ACHN (cell line): Measurements from ENCODE around the gene BLOC1S1.
A peak's percentile ranks its signal among the peaks of the same experiment; 100 is the strongest.
"Not testable (repeated sequence)": the region's sequence is repeated elsewhere in the genome, so short reads cannot be mapped to it uniquely, and the experiment has no call there.

Experiments
- DNase-seq: peaks from one replicate; pipeline ENCODE4 v3.0.0-alpha.2; 2015
- in situ Hi-C: cut with HindIII; loops from 2 replicates; pipeline ENCODE4 v1.10.0; 2017; ENCODE audit warnings: low sequenced_read_pairs, low pct_ligation_motif_present, low pct_unique_long_range_greater_than_20kb

Gene BLOC1S1

DNA sequence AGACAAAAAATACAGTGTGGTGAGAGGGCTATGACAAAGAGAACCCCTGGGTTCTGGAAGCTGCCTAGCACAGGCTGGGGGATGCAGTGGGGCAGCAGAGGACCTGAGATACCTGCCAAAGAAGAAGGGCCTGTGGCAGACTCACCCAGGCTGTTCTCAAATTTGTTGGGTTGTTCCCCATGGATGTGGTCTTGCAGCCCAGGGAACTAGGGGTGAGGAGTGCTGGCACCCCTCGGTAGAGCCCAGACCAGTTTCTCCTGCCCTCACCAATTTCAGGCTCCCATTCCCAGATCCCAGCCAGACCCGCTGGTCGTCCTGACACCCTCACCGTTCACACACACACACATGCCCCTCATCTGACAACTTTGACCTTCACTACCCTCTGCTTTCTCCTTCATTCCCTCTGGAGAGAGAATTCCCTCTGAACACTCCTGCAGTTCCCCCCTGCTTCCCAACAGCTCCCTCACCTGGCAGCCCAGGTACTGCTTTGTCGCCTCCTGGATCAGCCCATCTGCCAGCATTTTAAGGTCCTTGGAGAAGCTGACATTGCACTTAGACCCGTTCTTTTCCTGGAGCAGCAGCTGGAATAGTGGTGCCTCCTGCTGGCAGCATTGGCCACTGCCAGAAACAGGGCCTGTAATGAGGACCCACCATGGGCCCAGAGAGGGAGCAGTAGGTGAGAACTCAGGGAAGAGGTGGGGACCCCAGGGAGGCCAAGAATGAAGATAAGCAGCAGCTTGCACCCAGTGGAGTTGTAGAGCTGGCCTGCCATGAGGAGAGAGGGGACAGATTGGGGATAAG, 21.1 kb downstream of the BLOC1S1 start:
- in situ Hi-C loops = no loop called here

DNA sequence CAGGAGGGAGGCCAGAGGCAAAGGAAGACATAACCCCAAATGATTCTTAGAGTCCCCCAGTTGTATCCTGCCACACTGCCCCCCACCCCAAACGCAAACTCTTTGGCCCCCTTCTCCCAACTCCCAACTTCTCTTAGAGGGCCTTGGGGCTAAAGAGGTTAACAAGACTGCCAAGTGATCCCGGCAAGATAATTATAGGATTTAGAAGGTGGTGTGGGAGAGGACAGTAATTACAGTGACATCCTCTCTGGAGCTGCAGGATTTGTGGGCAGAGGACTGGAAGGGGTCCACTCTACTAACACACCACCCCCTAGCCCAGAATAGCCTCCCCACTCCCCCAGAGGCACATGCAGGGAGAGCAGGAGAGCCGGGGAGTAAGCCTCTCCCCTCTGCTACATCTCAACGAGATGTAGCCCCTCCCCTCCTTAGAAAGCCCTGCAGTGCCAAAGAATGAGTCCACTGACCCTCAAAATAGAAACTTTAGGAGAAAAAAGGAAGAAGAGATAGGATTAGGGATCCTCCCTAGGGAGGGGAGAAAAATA, 21.8 kb downstream of the BLOC1S1 start:
- DNase-seq = no peak
- in situ Hi-C loops = no loop called here

More for the DNA sequence above, 21.1 kb downstream of the BLOC1S1 start:
- DNase-seq = peak; percentile 87

DNA sequence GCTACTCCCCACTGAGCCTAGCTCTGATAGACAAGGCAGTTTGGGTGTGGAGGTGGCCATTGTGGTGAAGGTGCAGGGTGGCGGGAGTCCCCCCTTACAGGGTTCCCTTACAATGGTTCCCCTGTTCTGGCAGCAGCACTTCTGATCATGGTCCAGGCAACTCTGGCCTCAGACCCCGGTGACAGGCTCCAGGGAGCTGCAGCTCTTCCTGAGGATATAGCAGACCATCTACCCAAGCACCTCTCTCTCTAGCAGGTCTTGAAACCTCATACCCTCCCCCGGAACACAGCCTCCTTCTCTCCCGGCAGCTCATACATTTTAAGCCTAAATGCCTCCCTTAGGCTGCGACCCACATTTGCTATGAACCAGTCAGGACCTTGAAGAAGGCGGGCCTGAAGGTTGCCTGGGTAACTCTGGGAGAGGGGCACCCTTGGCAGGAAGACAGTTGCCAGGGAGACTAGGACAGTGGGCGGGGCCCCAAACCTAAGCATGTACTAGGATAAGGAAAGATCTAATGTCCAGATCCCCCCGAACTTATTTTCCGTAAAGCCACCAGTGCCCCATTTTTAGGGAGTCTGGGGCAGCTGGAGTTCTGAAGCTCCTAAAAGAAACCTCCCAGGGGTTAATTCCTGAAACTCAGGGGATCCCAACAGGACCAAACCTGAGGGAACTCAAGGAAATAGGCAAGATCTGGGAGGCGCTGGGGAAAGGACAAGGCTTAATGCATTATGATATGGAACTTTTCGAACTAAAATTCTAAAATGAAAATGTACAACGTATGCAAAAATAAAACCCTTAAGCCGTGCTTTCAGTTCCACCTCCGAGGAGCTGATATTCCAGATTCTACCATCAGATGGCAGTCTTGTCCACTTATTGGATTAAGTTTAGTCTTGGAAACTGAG, 22.5 kb downstream of the BLOC1S1 start:
- in situ Hi-C loops = no loop called here

DNA sequence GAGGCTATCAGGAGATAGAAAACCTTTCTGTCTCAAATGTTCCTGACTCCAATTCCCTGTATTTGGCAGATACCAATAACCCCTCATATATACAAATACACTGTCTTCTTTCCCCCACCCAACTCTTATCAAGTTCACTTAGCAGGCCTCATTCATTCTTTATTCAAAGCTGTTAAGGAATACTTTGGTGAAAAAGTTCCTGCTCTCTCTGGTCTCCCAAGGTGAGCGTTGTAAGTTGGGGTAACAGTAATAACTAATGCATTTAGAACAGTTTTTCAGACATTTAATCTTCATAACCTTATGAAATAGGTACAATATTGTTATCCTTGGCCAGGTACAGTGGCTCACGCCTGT, 23.2 kb downstream of the BLOC1S1 start:
- no peak for DNase-seq
- in situ Hi-C loops = no loop called here

More for the DNA sequence above, 22.5 kb downstream of the BLOC1S1 start:
- peak; percentile 94 for DNase-seq

DNA sequence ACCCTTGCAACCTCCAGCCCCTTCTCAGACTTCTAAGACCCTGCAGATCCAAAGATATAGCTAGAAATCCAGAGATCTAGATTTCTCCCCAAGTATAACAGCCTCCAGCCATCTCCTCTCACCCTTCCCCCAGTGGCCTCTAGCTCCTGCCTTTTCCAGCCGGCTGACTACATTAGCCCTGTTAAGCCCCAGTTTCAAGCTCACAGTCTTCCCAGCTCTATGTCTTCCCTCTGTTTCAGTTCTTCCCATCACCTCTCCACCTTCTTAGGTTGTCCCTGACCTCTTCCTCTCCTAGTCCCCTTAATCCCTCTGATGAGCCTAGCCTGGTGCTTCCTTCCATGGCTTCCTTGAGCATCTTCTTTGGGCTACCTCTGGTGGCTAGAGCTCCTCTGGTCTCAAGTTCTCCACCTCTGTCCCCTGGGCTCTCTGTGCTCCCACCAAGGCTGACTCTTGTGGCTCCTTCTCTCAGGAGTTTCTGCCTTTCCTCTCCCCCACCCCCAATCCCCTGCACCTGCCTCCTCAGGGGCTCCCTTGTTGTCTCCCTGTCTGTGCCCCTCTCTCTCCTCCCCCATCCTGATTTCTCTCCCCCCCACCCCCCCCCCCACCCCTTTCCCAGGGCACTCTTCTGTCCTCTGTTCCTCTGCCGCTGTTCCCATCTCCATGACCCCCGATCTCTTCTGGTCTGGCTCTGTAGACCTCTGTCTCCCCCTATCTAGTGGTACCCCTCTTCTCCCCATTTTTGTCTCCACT, 26.3 kb downstream of the BLOC1S1 start:
- DNase-seq = no peak
- in situ Hi-C loops = no loop called here

DNA sequence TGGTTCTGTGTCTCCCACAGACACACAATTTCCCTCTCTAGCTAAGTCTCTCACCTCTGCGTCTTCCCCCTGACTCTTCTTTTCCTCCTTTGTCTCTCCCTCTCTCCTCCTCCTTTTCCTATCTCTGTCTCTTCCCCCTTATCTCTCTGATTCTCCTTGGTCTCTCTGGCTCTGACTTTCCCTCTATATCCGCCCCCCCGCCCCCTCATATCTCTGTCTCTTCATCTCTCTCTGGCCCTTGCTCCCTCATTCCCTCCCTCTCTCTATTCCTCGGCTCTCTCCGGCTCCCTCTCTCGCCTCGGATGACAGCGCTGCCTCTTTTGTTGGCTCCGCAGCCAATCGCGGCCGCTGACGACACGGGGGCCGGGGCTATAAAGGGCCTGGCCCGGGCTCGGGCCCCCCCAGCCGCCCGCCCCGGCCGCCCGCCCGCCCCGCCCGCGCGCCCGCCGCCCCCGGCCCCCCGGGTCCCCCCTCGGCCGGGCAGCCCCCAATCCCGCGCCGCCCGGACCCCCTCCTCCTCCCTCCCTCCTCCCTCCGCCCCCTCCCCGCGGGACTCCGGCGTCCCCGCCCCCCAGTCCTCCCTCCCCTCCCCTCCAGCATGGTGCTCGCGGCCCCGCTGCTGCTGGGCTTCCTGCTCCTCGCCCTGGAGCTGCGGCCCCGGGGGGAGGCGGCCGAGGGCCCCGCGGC, 27.0 kb downstream of the BLOC1S1 start, which contains the start of gene GDF11:
Gene GDF11, plus strand, starts transcription at position 404 of the 687 bp plus-strand sequence. Its CDS starts 195 bp downstream, at position 599.
- DNase-seq = peak; percentile 89
- in situ Hi-C loops = no loop called here

DNA sequence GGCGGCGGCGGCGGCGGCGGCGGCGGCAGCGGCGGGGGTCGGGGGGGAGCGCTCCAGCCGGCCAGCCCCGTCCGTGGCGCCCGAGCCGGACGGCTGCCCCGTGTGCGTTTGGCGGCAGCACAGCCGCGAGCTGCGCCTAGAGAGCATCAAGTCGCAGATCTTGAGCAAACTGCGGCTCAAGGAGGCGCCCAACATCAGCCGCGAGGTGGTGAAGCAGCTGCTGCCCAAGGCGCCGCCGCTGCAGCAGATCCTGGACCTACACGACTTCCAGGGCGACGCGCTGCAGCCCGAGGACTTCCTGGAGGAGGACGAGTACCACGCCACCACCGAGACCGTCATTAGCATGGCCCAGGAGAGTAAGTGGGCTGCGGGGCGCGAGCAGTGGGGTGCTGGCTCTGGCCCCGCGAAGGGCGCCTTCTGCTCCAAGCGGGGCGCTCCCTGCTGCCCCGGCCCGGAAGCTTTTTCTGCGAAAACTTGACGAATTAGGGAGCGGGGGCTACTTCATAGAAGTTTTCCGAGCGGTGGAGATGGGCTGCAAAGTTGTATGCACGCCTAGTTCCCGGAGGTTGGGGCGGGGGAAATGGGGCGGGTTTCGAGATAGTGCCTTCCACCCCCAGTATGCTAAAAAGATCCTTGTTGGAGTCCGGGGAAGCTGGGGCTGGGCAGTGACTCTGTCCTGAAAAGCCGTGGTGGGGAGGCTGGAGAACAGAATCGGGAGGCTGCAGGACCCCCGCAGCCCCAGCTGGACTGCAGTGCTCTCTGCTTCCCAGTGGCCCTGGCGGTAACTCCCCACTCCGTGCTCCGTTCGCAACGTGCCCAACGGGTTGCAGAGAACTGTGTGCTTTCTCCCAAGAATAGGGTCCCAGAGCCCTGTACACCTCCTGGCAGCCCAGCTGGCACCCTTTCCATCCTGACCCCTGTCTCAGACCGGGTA, 27.8 kb downstream of the BLOC1S1 start:
- DNase-seq = peak; percentile 82

DNA sequence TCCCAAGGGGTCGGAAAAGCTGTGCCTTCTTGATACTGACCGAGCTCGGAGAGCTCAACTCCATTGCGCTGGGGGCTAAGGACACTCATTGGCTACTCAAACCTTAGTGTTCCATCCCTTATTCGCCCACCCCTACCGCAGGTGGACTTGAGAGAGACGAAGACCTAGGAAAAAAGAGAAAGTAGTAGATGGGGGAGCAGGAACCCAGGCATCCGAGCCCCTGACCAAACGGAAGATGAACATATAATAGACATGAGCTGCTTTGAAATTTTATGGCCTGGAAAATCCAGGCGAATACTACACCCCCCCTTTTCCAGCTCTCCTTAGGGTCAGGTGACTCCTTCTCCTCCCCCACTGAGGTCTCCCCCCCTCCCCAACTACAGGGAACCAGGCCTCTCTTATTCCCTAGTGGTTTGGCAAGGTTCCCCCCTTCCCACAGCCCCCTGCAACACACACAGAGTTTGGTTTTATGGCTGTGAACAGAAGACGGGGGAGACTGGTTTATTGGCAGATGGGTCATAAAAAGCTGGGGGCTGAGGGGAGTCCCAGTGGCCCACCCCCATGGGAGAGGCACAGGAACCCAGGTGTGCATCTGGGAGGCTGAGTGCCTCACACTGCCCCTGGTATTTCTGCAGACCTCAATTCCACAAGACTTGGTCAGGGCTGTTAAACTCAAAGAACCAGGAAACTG, 28.6 kb downstream of the BLOC1S1 start:
- in situ Hi-C loops = no loop called here
- DNase-seq = no peak

More for the DNA sequence above, 27.8 kb downstream of the BLOC1S1 start:
- in situ Hi-C loops = no loop called here

DNA sequence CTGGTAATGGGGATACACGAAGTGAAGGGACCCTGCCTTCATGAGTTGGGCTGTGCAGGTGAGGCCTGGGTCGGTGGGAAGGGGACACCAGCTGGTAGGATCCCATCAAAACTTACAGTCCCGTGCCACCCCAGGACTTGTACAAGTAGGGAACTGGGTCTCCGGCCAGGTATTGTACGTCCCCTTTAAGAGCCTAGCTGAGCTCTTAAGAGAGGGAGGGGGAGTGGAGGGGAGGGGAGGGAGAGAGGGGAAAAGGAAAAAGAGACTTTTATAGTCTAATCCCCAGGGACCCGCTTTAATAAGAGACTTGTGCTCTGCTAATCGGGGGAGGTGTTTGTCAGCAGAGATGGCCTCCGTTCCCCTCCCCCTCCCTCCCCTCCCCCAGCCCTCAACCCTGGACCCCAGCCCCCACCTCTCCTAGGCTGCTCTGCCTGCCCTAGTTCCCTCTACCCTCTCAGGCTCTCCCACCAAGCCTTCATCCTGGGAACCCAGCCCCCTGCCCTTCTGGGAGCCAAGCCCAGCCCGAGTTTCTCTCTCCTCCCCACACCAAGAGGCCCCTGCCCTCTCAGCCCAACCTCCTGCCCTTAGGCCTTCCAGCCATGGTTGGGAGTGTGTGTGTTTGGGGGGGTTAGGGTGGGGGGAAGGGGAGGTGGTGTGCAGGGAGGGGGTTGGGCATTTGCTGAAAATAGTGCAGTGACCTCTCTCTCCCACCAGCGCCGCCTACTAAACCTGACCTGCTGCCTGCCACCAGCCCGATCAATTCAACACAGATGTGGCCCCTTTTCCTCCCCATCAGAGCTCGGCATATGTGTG, 29.7 kb downstream of the BLOC1S1 start:
- no peak for DNase-seq
- in situ Hi-C loops = no loop called here

DNA sequence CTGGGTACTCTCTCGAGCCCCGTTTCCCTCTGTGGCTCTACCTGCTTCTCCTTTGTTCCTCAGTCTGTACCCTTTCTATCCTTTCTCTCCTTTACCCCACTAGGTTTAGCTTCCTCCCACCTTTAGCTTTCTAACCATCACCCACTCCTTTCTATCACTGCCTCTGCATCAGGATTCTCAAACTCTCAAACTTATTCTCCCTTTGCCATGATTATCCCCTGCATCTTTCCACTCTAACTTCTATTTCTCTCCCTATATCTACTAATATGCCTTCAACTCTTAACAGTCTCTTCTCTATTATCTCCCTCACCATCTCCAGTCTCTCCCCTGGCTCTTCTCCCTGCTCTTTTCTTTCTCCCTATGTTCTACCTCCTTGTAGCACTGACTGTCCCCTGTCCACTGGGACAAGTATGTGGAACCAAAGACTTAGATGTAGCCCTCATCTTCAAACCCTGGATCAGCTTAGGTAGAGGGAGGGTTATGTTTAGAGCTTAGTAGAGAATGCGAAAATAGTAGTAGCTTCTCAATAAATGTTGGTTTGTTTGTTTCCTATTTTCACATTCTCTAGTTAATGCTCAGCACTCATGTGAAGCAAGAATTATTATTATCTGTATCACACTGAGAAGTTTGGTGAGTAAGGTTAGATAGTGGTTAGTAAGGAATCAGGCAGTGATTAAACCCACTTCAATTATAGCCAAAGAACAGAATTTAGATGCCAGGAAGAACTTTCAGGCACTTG, 30.5 kb downstream of the BLOC1S1 start:
- in situ Hi-C loops = no loop called here
- no peak for DNase-seq

DNA sequence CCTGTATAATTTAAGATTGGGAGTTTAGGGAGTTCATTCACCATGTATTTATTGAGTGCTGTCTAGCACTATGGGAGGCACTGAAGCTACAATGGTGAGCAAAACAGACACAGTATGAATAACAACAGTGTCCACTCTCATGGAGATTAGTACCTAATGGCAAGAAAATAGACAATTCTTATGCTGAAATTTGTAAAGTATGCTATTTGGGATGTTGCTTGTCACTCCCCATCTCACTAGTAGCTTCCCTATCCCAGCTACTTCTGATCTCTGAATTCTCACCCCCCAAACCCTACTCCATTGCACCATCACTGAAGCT, 31.0 kb downstream of the BLOC1S1 start:
- in situ Hi-C loops = no loop called here
- no peak for DNase-seq

DNA sequence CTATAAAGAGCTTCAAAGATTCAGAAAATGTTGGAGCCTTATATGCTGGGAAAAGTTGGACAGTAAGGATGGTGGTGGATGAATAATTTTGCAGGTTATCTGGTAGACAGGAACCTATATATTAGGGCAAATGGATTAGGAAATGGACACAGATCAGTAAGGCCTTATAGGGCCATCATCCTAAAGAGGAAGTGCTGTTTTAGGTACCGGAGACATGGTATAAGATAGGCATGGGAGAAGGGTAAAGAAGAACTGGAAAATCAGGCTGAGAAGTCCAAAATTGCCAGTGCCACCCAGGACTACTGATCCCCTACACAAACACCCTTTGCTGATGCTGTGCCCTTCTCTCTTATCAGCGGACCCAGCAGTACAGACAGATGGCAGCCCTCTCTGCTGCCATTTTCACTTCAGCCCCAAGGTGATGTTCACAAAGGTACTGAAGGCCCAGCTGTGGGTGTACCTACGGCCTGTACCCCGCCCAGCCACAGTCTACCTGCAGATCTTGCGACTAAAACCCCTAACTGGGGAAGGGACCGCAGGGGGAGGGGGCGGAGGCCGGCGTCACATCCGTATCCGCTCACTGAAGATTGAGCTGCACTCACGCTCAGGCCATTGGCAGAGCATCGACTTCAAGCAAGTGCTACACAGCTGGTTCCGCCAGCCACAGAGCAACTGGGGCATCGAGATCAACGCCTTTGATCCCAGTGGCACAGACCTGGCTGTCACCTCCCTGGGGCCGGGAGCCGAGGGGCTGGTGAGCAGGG, 32.6 kb downstream of the BLOC1S1 start:
- DNase-seq = no peak
- in situ Hi-C loops = no loop called here

DNA sequence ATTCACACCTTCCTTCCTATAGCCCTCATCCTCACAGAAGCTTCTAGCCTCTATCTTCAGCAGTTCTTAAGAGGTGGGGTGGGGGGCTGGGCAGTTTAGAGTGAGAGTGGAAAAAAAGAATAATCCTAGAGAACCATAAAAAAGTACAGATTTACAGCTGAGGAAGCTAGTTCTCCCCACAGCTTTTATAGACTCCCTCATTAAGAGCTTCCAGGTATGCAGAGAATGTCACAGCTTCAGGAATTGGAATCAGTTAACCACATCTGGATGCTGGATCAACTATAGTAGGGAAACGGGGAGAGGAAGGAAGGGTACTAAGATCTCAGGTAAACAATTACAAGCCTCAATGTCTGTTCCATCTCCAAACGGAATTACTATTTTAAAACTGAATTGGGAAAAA, 39.4 kb downstream of the BLOC1S1 start:
- in situ Hi-C loops = no loop called here
- DNase-seq = no peak

DNA sequence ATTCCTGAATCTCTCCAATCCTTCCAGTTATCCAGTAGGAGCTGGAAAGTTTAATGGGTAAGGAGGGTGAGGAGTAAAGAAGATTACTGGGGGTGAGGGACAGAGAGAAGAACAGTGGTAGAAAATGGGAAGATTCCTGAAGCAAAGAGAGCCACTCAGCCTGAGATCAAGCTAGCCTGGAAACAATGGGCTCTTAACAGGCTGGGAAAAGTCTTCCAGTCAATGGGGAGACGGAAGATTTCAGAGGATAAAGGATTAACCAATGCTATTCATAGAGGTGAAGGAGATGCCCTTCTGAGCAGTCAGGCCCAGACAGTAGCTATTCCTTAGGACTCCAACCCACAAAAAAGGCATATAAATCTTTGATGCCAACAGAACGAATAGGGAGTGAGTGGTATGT, 41.9 kb downstream of the BLOC1S1 start:
- in situ Hi-C loops = no loop called here

DNA sequence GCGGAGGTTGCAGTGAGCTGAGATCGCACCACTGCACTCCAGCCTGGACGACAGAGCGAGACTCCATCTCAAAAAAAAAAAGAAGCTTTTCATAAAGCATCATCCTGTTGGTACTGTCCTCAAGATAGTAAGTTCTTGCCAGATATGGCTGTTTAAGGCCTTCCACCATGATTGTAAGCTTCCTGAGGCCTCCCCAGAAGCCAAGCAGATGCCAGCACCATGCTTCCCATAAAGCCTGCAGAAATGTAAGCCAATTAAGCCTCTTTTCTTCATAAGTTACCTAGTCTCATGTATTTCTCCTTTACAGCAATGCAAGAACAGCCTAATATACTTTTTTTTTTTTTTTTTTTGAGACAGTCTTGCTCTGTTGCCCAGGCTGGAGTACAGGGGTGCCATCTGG, 42.7 kb downstream of the BLOC1S1 start:
- DNase-seq, in situ Hi-C loops: not testable (repeated sequence)

More for the DNA sequence above, 41.9 kb downstream of the BLOC1S1 start:
- DNase-seq = no peak
